Osteocyte (in vitro differentiated cells): ENCODE results near the gene FAAP20. TPM values are rescaled to one million over a fixed set of nuclear protein-coding genes. Genes with fewer than 3 reads are reported as not detected.

Experiments
- DNase-seq: peaks from one replicate; pipeline ENCODE4 v3.0.0; 2021; ENCODE audit warnings: mixed read lengths; ENCODE audit not compliant: unreplicated experiment; ENCODE audit errors: extremely low spot score
- H3K27ac Mint-ChIP-seq: one replicate; pipeline ENCODE4 v1.8.0; 2021; ENCODE audit warnings: mild to moderate bottlenecking, mixed read lengths; ENCODE audit not compliant: unreplicated experiment
- H3K27me3 Mint-ChIP-seq: one replicate; pipeline ENCODE4 v1.8.0; 2021; ENCODE audit warnings: mixed read lengths; ENCODE audit not compliant: unreplicated experiment
- H3K36me3 Mint-ChIP-seq: one replicate; pipeline ENCODE4 v1.8.0; 2021; ENCODE audit warnings: mixed read lengths; ENCODE audit not compliant: unreplicated experiment
- H3K4me1 Mint-ChIP-seq: one replicate; pipeline ENCODE4 v1.8.0; 2021; ENCODE audit warnings: mixed read lengths; ENCODE audit not compliant: unreplicated experiment
- H3K4me3 Mint-ChIP-seq: one replicate; pipeline ENCODE4 v1.8.0; 2021; ENCODE audit warnings: mild to moderate bottlenecking, moderate library complexity, mixed read lengths; ENCODE audit not compliant: unreplicated experiment
- H3K9me3 Mint-ChIP-seq: one replicate; pipeline ENCODE4 v1.8.0; 2021; ENCODE audit warnings: mixed read lengths; ENCODE audit not compliant: unreplicated experiment
- total RNA-seq: library from RNA; stranded (reverse); gene quantifications from 2 replicates; pipeline ENCODE4 v1.2.1, GENCODE V29; 2021
- TF ChIP-seq, protein P1 (sequence below): fragments of 200-600 bp; sonication (generic); IDR thresholded peaks from 2 replicates; pipeline ENCODE4 v1.5.0; 2021; ENCODE audit warnings: antibody characterized with exemption, mild to moderate bottlenecking, moderate library complexity

Gene FAAP20
- total RNA-seq, 1 donor from 2014 or later: 90.4 TPM

DNA sequence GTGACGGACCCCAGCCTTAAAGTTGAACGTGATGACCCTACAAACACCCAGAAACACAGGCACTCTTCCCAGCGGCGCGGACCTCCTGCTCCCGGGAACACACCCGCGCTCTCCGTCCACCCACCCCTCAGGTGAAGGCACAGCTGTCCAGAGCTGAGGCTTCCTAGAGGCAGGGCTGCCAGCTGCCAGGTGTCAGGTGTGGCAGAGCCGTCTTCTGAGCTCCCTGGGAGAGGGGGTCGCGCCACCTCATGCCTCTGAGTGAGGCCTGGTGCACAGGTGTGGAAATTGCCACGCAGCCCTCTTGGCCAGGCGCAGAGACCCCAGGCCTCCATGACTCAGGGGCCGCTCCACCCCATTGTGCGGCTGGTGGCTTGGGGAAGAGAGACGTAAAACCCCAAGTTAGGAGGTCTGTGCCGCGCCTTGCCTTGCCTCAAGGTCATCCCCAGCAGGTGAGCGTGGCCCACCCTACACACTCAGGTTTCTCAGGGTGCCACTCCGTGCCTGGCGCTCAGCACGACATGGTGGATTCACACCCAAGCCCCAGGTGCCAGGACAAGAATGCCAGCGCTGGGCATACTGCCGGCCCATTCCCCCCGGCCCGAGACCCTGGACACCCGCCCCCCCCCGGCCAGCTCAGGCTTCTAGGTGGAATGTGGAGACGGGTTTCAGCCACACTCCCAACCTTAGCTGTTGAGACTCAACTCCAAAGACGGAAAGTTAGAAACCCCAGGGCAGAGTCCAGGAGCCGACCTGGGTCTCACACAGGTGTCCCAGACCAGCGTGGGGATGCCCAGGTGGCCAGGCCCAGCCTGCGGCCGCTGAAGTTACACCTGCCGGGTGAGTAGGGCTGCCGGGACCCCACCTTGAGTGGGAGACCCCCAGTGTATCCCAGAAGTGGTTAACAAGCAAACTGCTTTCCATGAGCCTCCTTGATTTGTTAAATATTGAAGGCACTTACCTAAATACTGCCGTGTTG lies 8.4 kb downstream of the FAAP20 start:
- Mint-ChIP-seq H3K9me3 (no peaks in the 10 kb centered on the region), H3K36me3 (peaks cover 5% of the 10 kb centered on the region), H3K27me3 (no peaks in the 10 kb centered on the region), H3K4me3 (no peak overlapping the region), H3K27ac (no peak overlapping the region), H3K4me1 (peaks cover 14% of the 10 kb centered on the region)
- TF ChIP-seq, protein P1, sequence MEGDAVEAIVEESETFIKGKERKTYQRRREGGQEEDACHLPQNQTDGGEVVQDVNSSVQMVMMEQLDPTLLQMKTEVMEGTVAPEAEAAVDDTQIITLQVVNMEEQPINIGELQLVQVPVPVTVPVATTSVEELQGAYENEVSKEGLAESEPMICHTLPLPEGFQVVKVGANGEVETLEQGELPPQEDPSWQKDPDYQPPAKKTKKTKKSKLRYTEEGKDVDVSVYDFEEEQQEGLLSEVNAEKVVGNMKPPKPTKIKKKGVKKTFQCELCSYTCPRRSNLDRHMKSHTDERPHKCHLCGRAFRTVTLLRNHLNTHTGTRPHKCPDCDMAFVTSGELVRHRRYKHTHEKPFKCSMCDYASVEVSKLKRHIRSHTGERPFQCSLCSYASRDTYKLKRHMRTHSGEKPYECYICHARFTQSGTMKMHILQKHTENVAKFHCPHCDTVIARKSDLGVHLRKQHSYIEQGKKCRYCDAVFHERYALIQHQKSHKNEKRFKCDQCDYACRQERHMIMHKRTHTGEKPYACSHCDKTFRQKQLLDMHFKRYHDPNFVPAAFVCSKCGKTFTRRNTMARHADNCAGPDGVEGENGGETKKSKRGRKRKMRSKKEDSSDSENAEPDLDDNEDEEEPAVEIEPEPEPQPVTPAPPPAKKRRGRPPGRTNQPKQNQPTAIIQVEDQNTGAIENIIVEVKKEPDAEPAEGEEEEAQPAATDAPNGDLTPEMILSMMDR: no peak
- no peak for DNase-seq

DNA sequence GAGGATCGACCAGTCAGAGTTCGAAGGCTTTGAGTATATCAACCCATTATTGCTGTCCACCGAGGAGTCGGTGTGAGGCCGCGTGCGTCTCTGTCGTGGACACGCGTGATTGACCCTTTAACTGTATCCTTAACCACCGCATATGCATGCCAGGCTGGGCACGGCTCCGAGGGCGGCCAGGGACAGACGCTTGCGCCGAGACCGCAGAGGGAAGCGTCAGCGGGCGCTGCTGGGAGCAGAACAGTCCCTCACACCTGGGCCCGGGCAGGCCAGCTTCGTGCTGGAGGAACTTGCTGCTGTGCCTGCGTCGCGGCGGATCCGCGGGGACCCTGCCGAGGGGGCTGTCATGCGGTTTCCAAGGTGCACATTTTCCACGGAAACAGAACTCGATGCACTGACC lies 9.6 kb downstream of the FAAP20 start:
- no peaks in the 10 kb centered on the region for H3K27me3 Mint-ChIP-seq
- DNase-seq: no peak
- H3K4me3 Mint-ChIP-seq: no peak overlapping the region
- H3K9me3 Mint-ChIP-seq: no peaks in the 10 kb centered on the region
- TF ChIP-seq, protein P1: no peak
- no peak overlapping the region for H3K27ac Mint-ChIP-seq
- H3K36me3 Mint-ChIP-seq: peaks cover 5% of the 10 kb centered on the region
- peaks cover 4% of the 10 kb centered on the region for H3K4me1 Mint-ChIP-seq

DNA sequence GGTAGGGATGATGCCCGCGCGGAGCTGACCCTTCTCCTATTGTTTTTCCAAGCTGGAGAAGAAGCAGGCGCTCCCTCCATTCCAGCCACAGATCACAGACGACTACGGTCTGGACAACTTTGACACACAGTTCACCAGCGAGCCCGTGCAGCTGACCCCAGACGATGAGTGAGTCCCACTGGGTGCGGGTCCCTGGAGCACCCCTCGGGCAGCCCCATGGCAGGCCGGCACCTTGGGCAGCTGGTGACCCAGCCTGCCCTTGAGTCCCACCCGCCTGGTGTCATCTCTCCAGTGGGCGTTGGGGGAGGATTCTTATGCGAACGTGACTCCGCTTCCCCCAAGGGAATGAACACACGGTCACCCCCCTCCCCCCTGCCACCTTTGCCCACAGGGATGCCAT lies 10.0 kb downstream of the FAAP20 start:
- Mint-ChIP-seq H3K27me3 (no peaks in the 10 kb centered on the region), H3K9me3 (no peaks in the 10 kb centered on the region), H3K4me1 (peaks cover 6% of the 10 kb centered on the region), H3K27ac (no peak overlapping the region), H3K36me3 (peaks cover 5% of the 10 kb centered on the region), H3K4me3 (no peak overlapping the region)
- no peak for DNase-seq
- TF ChIP-seq, protein P1: no peak

GRCh38 chr1:2183937-2184334 lies 10.6 kb downstream of the FAAP20 start:
- H3K4me1 Mint-ChIP-seq: peaks cover 5% of the 10 kb centered on the region
- no peaks in the 10 kb centered on the region for H3K9me3 Mint-ChIP-seq
- H3K27me3 Mint-ChIP-seq: no peaks in the 10 kb centered on the region
- H3K4me3 Mint-ChIP-seq: no peak overlapping the region
- no peak overlapping the region for H3K27ac Mint-ChIP-seq
- TF ChIP-seq, protein P1: no peak
- peaks cover 3% of the 10 kb centered on the region for H3K36me3 Mint-ChIP-seq
- DNase-seq: no peak

DNA sequence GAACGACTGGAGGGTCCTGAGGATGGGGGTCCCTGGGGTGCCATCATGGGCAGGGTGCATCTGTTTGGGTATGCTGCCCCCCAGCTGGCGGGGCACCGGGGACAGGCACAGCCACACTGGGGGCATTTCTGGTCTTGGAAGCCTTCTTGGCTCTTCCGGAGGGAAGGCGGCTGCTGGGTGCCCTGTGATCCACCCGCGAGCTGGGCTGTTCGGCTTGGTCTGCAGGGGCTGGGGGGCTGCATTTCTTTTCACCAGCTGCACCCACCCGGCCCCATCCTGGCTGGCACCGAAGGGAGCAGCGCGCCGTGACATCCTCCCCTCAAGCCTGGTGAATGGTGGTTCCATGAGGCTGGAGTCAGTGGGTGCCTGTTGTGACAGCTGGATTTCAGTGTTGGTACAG lies 12.2 kb downstream of the FAAP20 start:
- Mint-ChIP-seq H3K9me3 (no peaks in the 10 kb centered on the region), H3K27ac (no peak overlapping the region), H3K36me3 (peaks cover 3% of the 10 kb centered on the region)

More for the DNA sequence above, 12.2 kb downstream of the FAAP20 start:
- no peak for DNase-seq
- no peak overlapping the region for H3K4me3 Mint-ChIP-seq
- H3K4me1 Mint-ChIP-seq: peaks cover 5% of the 10 kb centered on the region
- TF ChIP-seq, protein P1: no peak
- no peaks in the 10 kb centered on the region for H3K27me3 Mint-ChIP-seq
